Occipital lobe (tissue), 2 donors: ENCODE results near the gene STARD7. TPM values are rescaled to one million over a fixed set of nuclear protein-coding genes. Genes with fewer than 3 reads are reported as not detected.
"Not testable (repeated sequence)": the region's sequence is repeated elsewhere in the genome, so short reads cannot be mapped to it uniquely, and the experiment has no call there.

Experiments
- DNase-seq: peaks from one replicate; lab custom pipeline; 2025; lab: John Stamatoyannopoulos, UW
- total RNA-seq: library from RNA; depleted of rRNA; stranded (reverse); fragments of >200 nt; gene quantifications from one replicate; pipeline ENCODE4 v1.2.3, GENCODE V29; 2014

STARD7 gene
- total RNA-seq: 165 TPM

- peak; percentile 95 for DNase-seq
Observed at GRCh38 chr2:96208143-96209010, at the start of gene STARD7. STARD7 (minus strand) TSS chr2:96208827; CDS start chr2:96208434, 393 bp downstream.

GRCh38 chr2:96257744-96258143, 49.1 kb upstream of the STARD7 start:
- DNase-seq: not testable (repeated sequence)

GRCh38 chr2:96256611-96257113, 48.0 kb upstream of the STARD7 start:
- no peak for DNase-seq

- DNase-seq: no peak
Observed at GRCh38 chr2:96254571-96254970, 45.9 kb upstream of the STARD7 start.

GRCh38 chr2:96253006-96253405, 44.4 kb upstream of the STARD7 start:
- no peak for DNase-seq

- DNase-seq: no peak
Observed at GRCh38 chr2:96252526-96252925, 43.9 kb upstream of the STARD7 start.

GRCh38 chr2:96251721-96252292, 43.2 kb upstream of the STARD7 start:
- no peak for DNase-seq

- DNase-seq: no peak
Observed at GRCh38 chr2:96250188-96250587, 41.6 kb upstream of the STARD7 start.

- DNase-seq: no peak
Observed at GRCh38 chr2:96249654-96250053, 41.0 kb upstream of the STARD7 start.

- no peak for DNase-seq
Observed at GRCh38 chr2:96248624-96249023, 40.0 kb upstream of the STARD7 start.

- no peak for DNase-seq
Observed at GRCh38 chr2:96247896-96248295, 39.3 kb upstream of the STARD7 start.

- no peak for DNase-seq
Observed at GRCh38 chr2:96247009-96247408, 38.4 kb upstream of the STARD7 start.

- no peak for DNase-seq
Observed at GRCh38 chr2:96245609-96246390, 37.2 kb upstream of the STARD7 start.

GRCh38 chr2:96243843-96244242, 35.2 kb upstream of the STARD7 start:
- no peak for DNase-seq

- no peak for DNase-seq
Observed at GRCh38 chr2:96241900-96242611, 33.4 kb upstream of the STARD7 start.

GRCh38 chr2:96241227-96241626, 32.6 kb upstream of the STARD7 start:
- DNase-seq: no peak

- DNase-seq: no peak
Observed at GRCh38 chr2:96240341-96241038, 31.9 kb upstream of the STARD7 start.

- DNase-seq: no peak
Observed at GRCh38 chr2:96239745-96240264, 31.2 kb upstream of the STARD7 start.

- DNase-seq: no peak
Observed at GRCh38 chr2:96239091-96239490, 30.5 kb upstream of the STARD7 start.

GRCh38 chr2:96238266-96238665, 29.6 kb upstream of the STARD7 start:
- no peak for DNase-seq
